ENCODE data around the gene ARL3. TPM values are rescaled to one million over a fixed set of nuclear protein-coding genes. Genes with fewer than 3 reads are reported as not detected.

The ARL3 gene
- total RNA-seq, 1 experiment from 2014 or later = 16.5 TPM

- no peak overlapping the region for H3K18ac ChIP-seq (ENCODE audit: insufficient read length, low read depth, low read length)
- no peak overlapping the region for H2AFZ ChIP-seq (ENCODE audit: low read length)
- H3K4ac ChIP-seq (ENCODE audit: low read depth, low read length) = no peak overlapping the region
- no peaks in the 10 kb centered on the region for H3K23me2 ChIP-seq (ENCODE audit: insufficient read length, low read depth, low read length, poor library complexity, severe bottlenecking)
- H4K20me1 ChIP-seq (ENCODE audit: control insufficient read depth, insufficient read depth, insufficient read length) = no peaks in the 10 kb centered on the region
- H2BK5ac ChIP-seq (ENCODE audit: insufficient read length, low read length) = no peak overlapping the region
- Mint-ChIP-seq H3K27ac (peak overlapping the region in 2 of 3 experiments; percentile 63 to 70; a peak in 3 of 7 replicates), H3K27me3 (ENCODE audit: low read depth) (no peaks in the 10 kb centered on the region), H3K4me1 (peaks cover 10 to 30% of the 10 kb centered on the region in 2 experiments), H3K4me3 (no peak overlapping the region), H3K9me3 (no peaks in the 10 kb centered on the region), H3K36me3 (ENCODE audit: insufficient read depth in 1 of 3, low read depth in 3 of 3) (peaks cover 20 to 53% (median 49%) of the 10 kb centered on the region in 3 experiments)
- DNase-seq = no peak
- H3K14ac ChIP-seq (ENCODE audit: insufficient read depth, low read length) = no peak overlapping the region
- no peak overlapping the region for H3K4me2 ChIP-seq (ENCODE audit: insufficient read depth, insufficient read length, low read length)
- no peak overlapping the region for H3K27ac ChIP-seq (ENCODE audit: insufficient read length, low read depth, low read length)
- H2BK15ac ChIP-seq (ENCODE audit: low read depth, low read length) = no peak overlapping the region
- WGBS (ENCODE audit: extremely low coverage, insufficient read length, low lambda C conversion rate) = no CpG with 5 or more reads among the region's 11 CpGs
- H4K8ac ChIP-seq (replicated peaks; ENCODE audit: insufficient read length, low read depth, low read length) = no peak overlapping the region
- no peak overlapping the region for H4K5ac ChIP-seq (ENCODE audit: insufficient read length, low read depth, low read length)
- no peak overlapping the region for H2BK120ac ChIP-seq (ENCODE audit: low read depth, low read length, poor library complexity, severe bottlenecking)
- H2AK5ac ChIP-seq (ENCODE audit: insufficient read length, low read length) = no peak overlapping the region
- no peak overlapping the region for H2BK20ac ChIP-seq (ENCODE audit: low read depth, low read length, poor library complexity, severe bottlenecking)
- H3K27me3 ChIP-seq (ENCODE audit: insufficient read depth, low read length) = no peaks in the 10 kb centered on the region
- no peak overlapping the region for H2BK12ac ChIP-seq (ENCODE audit: insufficient read length, low read depth, low read length)
- H3K79me1 ChIP-seq (ENCODE audit: insufficient read depth, low read depth, low read length, poor library complexity, severe bottlenecking) = no peaks in the 10 kb centered on the region
- H3K9ac ChIP-seq (ENCODE audit: extremely low read depth, insufficient read length, low read length) = no peak overlapping the region
- no peak overlapping the region for H3K56ac ChIP-seq (ENCODE audit: insufficient read length, low read depth, low read length)
- no peaks in the 10 kb centered on the region for H3K79me2 ChIP-seq (ENCODE audit: insufficient read depth, low read length)
- H3K23ac ChIP-seq (ENCODE audit: insufficient read length, low read depth, low read length) = no peak overlapping the region
- TF ChIP-seq CTCF (conservative IDR thresholded peaks at IDR 0.05) = no peak
- no peaks in the 10 kb centered on the region; the same call in 1 of the 2 replicates for H3K4me1 ChIP-seq (ENCODE audit: insufficient read depth, low read length)
- no peaks in the 10 kb centered on the region for H3K9me3 ChIP-seq (ENCODE audit: control insufficient read depth, low read depth, low read length)
- no peak overlapping the region for H3T11ph ChIP-seq (ENCODE audit: low read length)
- no peak overlapping the region for H4K91ac ChIP-seq (ENCODE audit: insufficient read length, low read depth, low read length)
Measured at GRCh38 chr10:102657451-102657850, 56.7 kb downstream of the ARL3 start.
